ENCODE data around the gene P2RX2.

The P2RX2 gene

GRCh38 chr12:132618683-132619043, at the start of gene P2RX2:
TSS of gene P2RX2 (plus strand) at chr12:132618776. CDS start at chr12:132618817, 41 bp downstream.
- DNase-seq = no peak

- no peak for DNase-seq
Measured at GRCh38 chr12:132568826-132569480, 49.6 kb upstream of the P2RX2 start.

GRCh38 chr12:132569856-132570480, 48.6 kb upstream of the P2RX2 start:
- no peak for DNase-seq

- no peak for DNase-seq
Measured at GRCh38 chr12:132570635-132571034, 47.9 kb upstream of the P2RX2 start.

- DNase-seq = no peak
Measured at GRCh38 chr12:132571051-132571450, 47.5 kb upstream of the P2RX2 start.

GRCh38 chr12:132571598-132571997, 47.0 kb upstream of the P2RX2 start:
- no peak for DNase-seq

GRCh38 chr12:132572106-132572505, 46.5 kb upstream of the P2RX2 start:
- DNase-seq = no peak

GRCh38 chr12:132572801-132573760, 45.5 kb upstream of the P2RX2 start:
- no peak for DNase-seq

GRCh38 chr12:132574271-132574996, 44.1 kb upstream of the P2RX2 start:
- DNase-seq = no peak

- DNase-seq = no peak
Measured at GRCh38 chr12:132575661-132576060, 42.9 kb upstream of the P2RX2 start.

GRCh38 chr12:132576701-132577100, 41.9 kb upstream of the P2RX2 start:
- no peak for DNase-seq

- no peak for DNase-seq
Measured at GRCh38 chr12:132577191-132577920, 41.2 kb upstream of the P2RX2 start.

GRCh38 chr12:132578118-132578517, 40.5 kb upstream of the P2RX2 start:
- DNase-seq = no peak

- no peak for DNase-seq
Measured at GRCh38 chr12:132578826-132579225, 39.8 kb upstream of the P2RX2 start.

GRCh38 chr12:132579744-132580143, 38.8 kb upstream of the P2RX2 start:
- DNase-seq = no peak

GRCh38 chr12:132580701-132581292, 37.8 kb upstream of the P2RX2 start:
- no peak for DNase-seq

GRCh38 chr12:132581348-132582057, 37.1 kb upstream of the P2RX2 start:
- DNase-seq = no peak

- DNase-seq = no peak
Measured at GRCh38 chr12:132582058-132582420, 36.5 kb upstream of the P2RX2 start.

- DNase-seq = no peak
Measured at GRCh38 chr12:132582582-132583410, 35.8 kb upstream of the P2RX2 start.

- DNase-seq = no peak
Measured at GRCh38 chr12:132583411-132583710, 35.2 kb upstream of the P2RX2 start.

GRCh38 chr12:132583736-132584135, 34.8 kb upstream of the P2RX2 start:
- DNase-seq = no peak

All from activated effector memory CD4-positive, alpha-beta T cell treated with anti-CD3 and anti-CD28 coated beads, Interleukin-2, amount 50 U/mL, for 16 hours (primary cell).